Neural cell (in vitro differentiated cells): ENCODE results near the gene SLC66A2. TPM values are rescaled to one million over a fixed set of nuclear protein-coding genes. Genes with fewer than 3 reads are reported as not detected.

ENCODE experiments used
- H2AFZ ChIP-seq: fragments of 200-600, 300-800 bp; sonication (generic), shearing (Covaris generic); 2 replicates; pipeline ENCODE4 v1.6.0; 2014; ENCODE audit warnings: low read depth, mild to moderate bottlenecking, antibody characterized with exemption, low read length, moderate library complexity
- H3F3A ChIP-seq: fragments of 200-600 bp; shearing (Covaris generic); 2 replicates; pipeline ENCODE4 v1.6.1; 2016; ENCODE audit warnings: mild to moderate bottlenecking, moderate library complexity, mixed read lengths, antibody characterized with exemption, low read length; ENCODE audit not compliant: insufficient read depth, poor library complexity, severe bottlenecking
- H3K27ac ChIP-seq: fragments of 200-600, 300-800 bp; sonication (generic), shearing (Covaris generic); 2 replicates; pipeline ENCODE4 v1.5.1; 2014; ENCODE audit warnings: mild to moderate bottlenecking, low read length, moderate library complexity
- H3K27me3 ChIP-seq: fragments of 300-800, 200-600 bp; sonication (generic), shearing (Covaris generic); 2 replicates; pipeline ENCODE4 v1.6.0; 2014; ENCODE audit warnings: mild to moderate bottlenecking, low read depth, low read length, moderate library complexity; ENCODE audit not compliant: insufficient read depth
- H3K36me3 ChIP-seq: fragments of 300-800, 200-600 bp; sonication (generic), shearing (Covaris generic); 2 replicates; pipeline ENCODE4 v1.5.1; 2014; ENCODE audit warnings: mild to moderate bottlenecking, antibody characterized with exemption, low read length, moderate library complexity; ENCODE audit not compliant: insufficient read depth
- H3K4me2 ChIP-seq: fragments of 300-800, 200-600 bp; sonication (generic), shearing (Covaris generic); 2 replicates; pipeline ENCODE4 v1.6.0; 2014; ENCODE audit warnings: mild to moderate bottlenecking, low read length
- H3K4me3 ChIP-seq: fragments of 300-800, 200-600 bp; sonication (generic), shearing (Covaris generic); 2 replicates; pipeline ENCODE4 v1.5.1; 2014; ENCODE audit warnings: mild to moderate bottlenecking, low read length, moderate library complexity
- H3K79me2 ChIP-seq: fragments of 200-600 bp; shearing (Covaris generic); replicated peaks from 2 replicates; pipeline ENCODE4 v1.6.0; 2014; ENCODE audit warnings: mild to moderate bottlenecking, low read length, moderate library complexity; ENCODE audit not compliant: insufficient read depth
- H3K9ac ChIP-seq: fragments of 300-800, 200-600 bp; sonication (generic), shearing (Covaris generic); 2 replicates; pipeline ENCODE4 v1.6.1; 2016; ENCODE audit warnings: mild to moderate bottlenecking, low read length, mixed read lengths
- H3K9me2 ChIP-seq: fragments of 200-600 bp; shearing (Covaris generic); 2 replicates; pipeline ENCODE4 v1.6.1; 2016; ENCODE audit warnings: mild to moderate bottlenecking, low read length, mixed read lengths; ENCODE audit not compliant: insufficient read depth
- H3K9me3 ChIP-seq: fragments of 200-600, 300-800 bp; sonication (generic), shearing (Covaris generic); 2 replicates; pipeline ENCODE4 v1.6.1; 2016; ENCODE audit warnings: mild to moderate bottlenecking, mixed run types, low read length, moderate library complexity, mixed read lengths
- H4K20me1 ChIP-seq: fragments of 200-600 bp; shearing (Covaris generic); 2 replicates; pipeline ENCODE4 v1.6.1; 2016; ENCODE audit warnings: mild to moderate bottlenecking, mixed run types; ENCODE audit not compliant: insufficient read depth
- CTCF ChIP-seq: fragments of 450-650 bp; IDR thresholded peaks from 2 replicates; pipeline ENCODE4 v1.5.1; 2014; ENCODE audit warnings: antibody characterized with exemption, mild to moderate bottlenecking, moderate library complexity; ENCODE audit not compliant: poor library complexity, severe bottlenecking
- EP300 ChIP-seq: fragments of 450-650 bp; conservative IDR thresholded peaks from 2 replicates; pipeline ENCODE4 v1.6.1; 2014; ENCODE audit warnings: antibody characterized with exemption, mild to moderate bottlenecking, moderate library complexity; ENCODE audit not compliant: poor library complexity, severe bottlenecking
- EZH2 ChIP-seq: fragments of 200-600, 300-800 bp; shearing (Covaris generic), sonication (generic); IDR thresholded peaks from 2 replicates; pipeline ENCODE4 v1.6.1; 2014; ENCODE audit warnings: antibody characterized with exemption, low read length, borderline replicate concordance, mild to moderate bottlenecking; ENCODE audit not compliant: insufficient read depth, poor library complexity, severe bottlenecking
- MXI1 ChIP-seq: fragments of 450-650 bp; conservative IDR thresholded peaks from 2 replicates; pipeline ENCODE4 v1.6.1; 2014; ENCODE audit warnings: antibody characterized with exemption, mild to moderate bottlenecking; ENCODE audit not compliant: poor library complexity, severe bottlenecking
- POLR2AphosphoS5 ChIP-seq: IDR thresholded peaks from 2 replicates; pipeline ENCODE4 v1.6.1; 2012
- RAD21 ChIP-seq: fragments of 450-650 bp; conservative IDR thresholded peaks from 2 replicates; pipeline ENCODE4 v1.6.1; 2014; ENCODE audit warnings: antibody characterized with exemption, mild to moderate bottlenecking, moderate library complexity
- REST ChIP-seq: IDR thresholded peaks from 2 replicates; pipeline ENCODE4 v1.6.1; 2012; ENCODE audit warnings: borderline replicate concordance
- SMC3 ChIP-seq: fragments of 450-650 bp; conservative IDR thresholded peaks from 2 replicates; pipeline ENCODE4 v1.6.1; 2014; ENCODE audit warnings: antibody characterized with exemption, mild to moderate bottlenecking, moderate library complexity; ENCODE audit not compliant: poor library complexity
- TAF1 ChIP-seq: IDR thresholded peaks from 2 replicates; pipeline ENCODE4 v1.6.1; 2012; ENCODE audit warnings: low read depth
- polyA plus RNA-seq: library from polyadenylated mRNA; depleted of rRNA; stranded (reverse); fragments of >200 nt; gene quantifications from 2 replicates; pipeline ENCODE4 v1.2.3, GENCODE V29; 2014

The SLC66A2 gene
- polyA plus RNA-seq, 1 donor from 2014 or later: 66.7 TPM

GRCh38 chr18:79954791-79955190 lies 3.3 kb upstream of the SLC66A2 start:
- Histone ChIP-seq H3K4me3 (no peak overlapping the region), H4K20me1 (peaks cover 4% of the 10 kb centered on the region), H3K9me2 (no peaks in the 10 kb centered on the region), H3K79me2 (peaks cover 9% of the 10 kb centered on the region), H3K9me3 (no peaks in the 10 kb centered on the region), H3K4me2 (no peak overlapping the region), H2AFZ (no peak overlapping the region), H3F3A (no peaks in the 10 kb centered on the region), H3K27me3 (no peaks in the 10 kb centered on the region), H3K9ac (no peak overlapping the region), H3K27ac (no peak overlapping the region), H3K36me3 (no peaks in the 10 kb centered on the region)
- TF ChIP-seq SMC3 (no peak), MXI1 (no peak), CTCF (no peak), EP300 (no peak), RAD21 (no peak), POLR2AphosphoS5 (no peak), EZH2 (no peak), TAF1 (no peak), REST (no peak)

GRCh38 chr18:79953971-79954651 lies 2.7 kb upstream of the SLC66A2 start:
- H3K4me2 ChIP-seq: no peak overlapping the region
- H3K4me3 ChIP-seq: no peak overlapping the region
- no peak overlapping the region for H2AFZ ChIP-seq
- peaks cover 4% of the 10 kb centered on the region for H4K20me1 ChIP-seq
- H3F3A ChIP-seq: no peaks in the 10 kb centered on the region
- no peaks in the 10 kb centered on the region for H3K36me3 ChIP-seq
- no peaks in the 10 kb centered on the region for H3K9me3 ChIP-seq
- no peak overlapping the region for H3K27ac ChIP-seq
- H3K9ac ChIP-seq: no peak overlapping the region
- H3K27me3 ChIP-seq: no peaks in the 10 kb centered on the region
- H3K9me2 ChIP-seq: no peaks in the 10 kb centered on the region
- TF ChIP-seq CTCF: no peak
- no peak for TF ChIP-seq REST
- TF ChIP-seq TAF1: no peak
- TF ChIP-seq EP300: no peak
- no peak for TF ChIP-seq EZH2
- TF ChIP-seq MXI1: no peak
- TF ChIP-seq SMC3: no peak
- no peak for TF ChIP-seq POLR2AphosphoS5
- no peak for TF ChIP-seq RAD21
- H3K79me2 ChIP-seq: peaks cover 12% of the 10 kb centered on the region
